GM12878 (cell line): ENCODE results near the gene KRTAP10-2. TPM values are rescaled to one million over a fixed set of nuclear protein-coding genes. Genes with fewer than 3 reads are reported as not detected.

Experiments
- ATAC-seq: fragments of 200-7000 bp; cut with Tn5 transposase; 3 replicates; pipeline ENCODE4 v1.9.1; 2020; ENCODE audit warnings: mild to moderate bottlenecking, moderate library complexity
- BruUV-seq: library from RNA; stranded (reverse); fragments of 400-500 nt; replicated peaks from 2 replicates; lab custom pipeline; 2021; lab: Mats Ljungman, UMichigan
- CTCF ChIA-PET: fragments of 300-600 bp; sonication (Branson Sonifier 250); formaldehyde crosslinking; extraction: SDS; loops from one replicate; lab custom pipeline; 2021; ENCODE audit warnings: inconsistent platforms; lab: Yijun Ruan, JAX
- POLR2A ChIA-PET: fragments of 350-600 bp; formaldehyde crosslinking; extraction: SDS; loops from one replicate; lab custom pipeline; 2021; ENCODE audit warnings: inconsistent platforms; lab: Charles Lee
- RAD21 ChIA-PET: fragments of 300-600 bp; sonication (Branson Sonifier 250); formaldehyde crosslinking; loops from one replicate; lab custom pipeline; 2023; ENCODE audit warnings: antibody characterized with exemption; ENCODE audit not compliant: unreplicated experiment; lab: Charles Lee
- SMC1A ChIA-PET: fragments of 300-600 bp; sonication (Branson Sonifier 250); formaldehyde crosslinking; loops from one replicate; lab custom pipeline; 2023; ENCODE audit not compliant: unreplicated experiment, uncharacterized antibody; lab: Charles Lee
- DNase-seq: peaks from one replicate; pipeline ENCODE4 v3.0.0-alpha.2; 2011; ENCODE audit warnings: low read depth, low spot score
- FAIRE-seq: peaks from 3 replicates; lab custom pipeline; 2011; peaks lifted over from hg19 to GRCh38; lab: Jason Lieb, UNC
- H2AFZ ChIP-seq: 2 replicates; pipeline ENCODE4 v1.6.0; 2011; ENCODE audit warnings: low read depth, low read length, control low read depth; ENCODE audit not compliant: control insufficient read depth
- H3K27ac ChIP-seq: 2 replicates; pipeline ENCODE4 v1.5.1; 2011; ENCODE audit warnings: control low read depth; ENCODE audit not compliant: control insufficient read depth, insufficient read depth
- H3K27me3 ChIP-seq, 2 experiments: replicated peaks in 1 of 2; 2 replicates each; pipeline versions ENCODE4 v1.6.0 to v1.6.1; 2011; ENCODE audit warnings: low read length in 1 of 2; ENCODE audit not compliant: control insufficient read depth in 2 of 2, insufficient read depth in 2 of 2
- H3K36me3 ChIP-seq, 2 experiments: 2 replicates each; pipeline ENCODE4 v1.5.1; 2011; ENCODE audit warnings: low read length in 1 of 2; ENCODE audit not compliant: control insufficient read depth in 2 of 2, insufficient read depth in 2 of 2
- H3K4me1 ChIP-seq: 2 replicates; pipeline ENCODE4 v1.6.1; 2011; ENCODE audit warnings: mild to moderate bottlenecking, low read length, moderate library complexity, mixed read lengths; ENCODE audit not compliant: control insufficient read depth, insufficient read depth
- H3K4me2 ChIP-seq: 2 replicates; pipeline ENCODE4 v1.6.0; 2011; ENCODE audit warnings: control low read depth; ENCODE audit not compliant: control insufficient read depth, insufficient read depth
- H3K4me3 ChIP-seq: fragments of 200-600 bp; sonication (generic); 2 replicates; pipeline ENCODE4 v1.5.1; 2016
- H3K79me2 ChIP-seq: 2 replicates; pipeline ENCODE4 v1.6.0; 2011; ENCODE audit warnings: low read length; ENCODE audit not compliant: control insufficient read depth, insufficient read depth
- H3K9ac ChIP-seq: 2 replicates; pipeline ENCODE4 v1.8.0; 2011; ENCODE audit warnings: low read length, control low read depth, mixed read lengths; ENCODE audit not compliant: control insufficient read depth, insufficient read depth
- H3K9me3 ChIP-seq: replicated peaks from 3 replicates; pipeline ENCODE4 v1.5.1; 2011; ENCODE audit warnings: mild to moderate bottlenecking, low read length; ENCODE audit not compliant: control insufficient read depth, insufficient read depth
- H4K20me1 ChIP-seq: 2 replicates; pipeline ENCODE4 v1.6.0; 2011; ENCODE audit not compliant: control insufficient read depth, insufficient read depth
- ASH2L ChIP-seq: fragments of 300-600, 200-600 bp; sonication (generic); IDR thresholded peaks from 2 replicates; pipeline ENCODE4 v1.6.1; 2017; ENCODE audit warnings: low read depth, mild to moderate bottlenecking, borderline replicate concordance
- CHD2 ChIP-seq: IDR thresholded peaks from 2 replicates; pipeline ENCODE4 v1.6.1; 2011; ENCODE audit warnings: low read depth, low read length, improper control_type of control experiment, borderline replicate concordance
- ETV6 ChIP-seq, 2 experiments: fragments of 450-650 bp in 1 of 2; IDR thresholded peaks in 1 of 2; conservative IDR thresholded peaks in 1 of 2; 2 replicates each; pipeline ENCODE4 v1.6.1; 2014; ENCODE audit warnings: antibody characterized with exemption in 1 of 2, borderline replicate concordance in 1 of 2, low read depth in 1 of 2, mild to moderate bottlenecking in 1 of 2, moderate library complexity in 1 of 2
- JUND ChIP-seq: IDR thresholded peaks from 2 replicates; pipeline ENCODE4 v1.6.1; 2012; ENCODE audit warnings: low read depth, mild to moderate bottlenecking, low read length, improper control_type of control experiment, moderate library complexity
- MTA3 ChIP-seq: IDR thresholded peaks from 2 replicates; pipeline ENCODE4 v1.6.1; 2012; ENCODE audit warnings: low read length, inconsistent platforms, borderline replicate concordance
- MYB ChIP-seq: fragments of 150-350 bp; IDR thresholded peaks from 2 replicates; pipeline ENCODE4 v1.6.1; 2014; ENCODE audit warnings: mild to moderate bottlenecking, low read depth, low read length, borderline replicate concordance
- NFYA ChIP-seq: IDR thresholded peaks from 2 replicates; pipeline ENCODE4 v1.6.1; 2011; ENCODE audit warnings: low read depth, mild to moderate bottlenecking, low read length, improper control_type of control experiment, borderline replicate concordance
- RCOR1 ChIP-seq: conservative IDR thresholded peaks from 2 replicates; pipeline ENCODE4 v1.6.1; 2012; ENCODE audit warnings: low read depth, low read length, improper control_type of control experiment
- RELA ChIP-seq: fragments of 450-650 bp; IDR thresholded peaks from 2 replicates; pipeline ENCODE4 v1.8.0; 2014; ENCODE audit warnings: borderline replicate concordance; ENCODE audit not compliant: partially characterized antibody
- SMAD5 ChIP-seq: IDR thresholded peaks from 2 replicates; pipeline ENCODE4 v1.6.1; 2016; ENCODE audit warnings: antibody characterized with exemption, low read depth
- whole genome bisulfite sequencing: methylation state at CpG from one replicate; pipeline ENCODE4 v1.1.6; 2016; ENCODE audit warnings: low lambda C conversion rate; ENCODE audit not compliant: insufficient replicate concordance, insufficient coverage; ENCODE audit errors: missing lambda C conversion rate; 5-methylcytosine and 5-hydroxymethylcytosine counted together
- in situ Hi-C: fragments of 300-500 bp; cut with MboI; formaldehyde crosslinking; loops from 9 replicates; pipeline ENCODE4 v1.14.3; 2018; ENCODE audit warnings: mixed read lengths
- intact Hi-C: fragments of 100-400 bp; cut with micrococcal nuclease; formaldehyde crosslinking; loops from one replicate; pipeline ENCODE4 v1.14.2; 2022; ENCODE audit not compliant: unreplicated experiment
- polyA plus RNA-seq, 11 experiments: library from polyadenylated mRNA; depleted of rRNA in 4 of 11; unstranded in 6 of 11; stranded (reverse) in 5 of 11; fragments of >200 nt; fragmentation: Nextera tagmentation in 4 of 11; fragmentation: Illumina TruSeq in 1 of 11; extraction: Ambion mirVana in 4 of 11; extraction: Trizol in 1 of 11; gene quantifications; 1 replicate in 1 of 11; 2 replicates in 10 of 11; pipeline versions ENCODE4 v1.2.1 to v1.2.3, GENCODE V29; 2011 to 2016; ENCODE audit warnings: inconsistent platforms in 2 of 11, missing spikeins in 2 of 11, low read depth in 1 of 11
- total RNA-seq, 4 experiments: library from RNA; depleted of rRNA in 3 of 4; stranded (reverse); fragments of >200 nt in 3 of 4; fragmentation: Illumina TruSeq in 1 of 4; extraction: Trizol in 1 of 4; gene quantifications; 2 replicates each; pipeline versions ENCODE4 v1.2.1 to v1.2.3, GENCODE V29; 2013 to 2021
- TF ChIP-seq, protein P1 (sequence below): fragments of 450-650 bp; formaldehyde crosslinking; IDR thresholded peaks from 2 replicates; pipeline ENCODE4 v1.5.0; 2022; ENCODE audit warnings: mild to moderate bottlenecking, missing genetic modification characterization
- TF ChIP-seq, protein P2 (sequence below): IDR thresholded peaks from 2 replicates; pipeline ENCODE4 v1.6.1; 2012; ENCODE audit warnings: low read depth, low read length, improper control_type of control experiment

The KRTAP10-2 gene
- total and polyA plus RNA-seq, 10 of the 15 experiments (the other 5 are each of a cell fraction or from before 2014, with no cell fraction given): not detected

DNA sequence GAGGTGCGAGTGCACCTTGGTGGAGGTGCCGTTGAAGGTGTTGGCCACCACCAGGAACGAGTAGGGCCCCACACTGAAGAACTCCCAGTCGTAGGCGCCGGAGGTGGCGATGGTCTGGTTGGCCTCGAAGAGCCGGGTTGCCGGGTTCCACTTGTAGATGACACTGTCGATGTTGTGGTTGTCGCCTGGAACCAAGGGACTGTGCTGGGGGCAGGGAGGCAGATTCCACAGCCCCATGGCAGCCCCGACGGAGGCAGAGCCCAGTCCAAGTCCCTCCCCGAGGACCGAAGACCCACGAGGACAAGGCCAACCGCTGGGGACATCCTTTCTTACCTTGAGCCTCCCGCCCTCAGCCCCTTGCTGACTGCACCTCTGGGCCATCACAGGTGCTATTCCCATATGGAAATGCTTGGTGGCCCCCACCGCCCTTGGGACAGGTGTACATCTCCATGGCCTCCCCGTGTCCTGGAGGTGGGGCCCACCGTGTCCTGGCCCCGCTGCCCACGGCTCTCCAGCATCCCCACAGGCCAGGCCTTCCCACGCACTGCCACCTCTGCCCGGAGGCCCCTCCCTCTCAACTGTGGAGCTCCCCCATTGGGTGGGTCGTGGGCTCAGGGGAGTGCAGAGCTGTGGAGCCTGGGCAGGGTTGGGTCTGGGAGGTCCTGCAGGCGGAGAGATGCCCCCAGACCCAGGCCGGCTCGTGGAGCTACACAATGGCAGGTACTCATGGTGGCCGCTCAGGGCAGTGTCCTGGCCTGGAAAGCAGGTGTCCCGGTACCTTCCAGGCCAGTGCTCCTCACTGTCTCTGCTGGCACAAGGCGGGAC is 29.2 kb downstream of the KRTAP10-2 start:
- H3K4me2 ChIP-seq: no peak overlapping the region
- H3K27ac ChIP-seq: no peak overlapping the region
- TF ChIP-seq RELA (no peak), NFYA (no peak), SMAD5 (no peak), MTA3 (no peak), ETV6 (conservative IDR thresholded peaks at IDR 0.05 in 1 of 2, IDR thresholded peaks at IDR 0.05 in 1 of 2; ENCODE audit: borderline replicate concordance in 1 of 2, low read depth in 1 of 2) (no peak)
- no peaks in the 10 kb centered on the region for H3K27me3 ChIP-seq
- ChIA-PET POLR2A (no interaction called here), RAD21 (no interaction called here), CTCF (no interaction called here), SMC1A (interaction anchor here (0.5 kb wide), 1 partner anchor 284 kb away, joined by 3 read pairs; no protein-coding TSS in a partner anchor)
- H3K79me2 ChIP-seq: no peaks in the 10 kb centered on the region
- H3K4me3 ChIP-seq: no peak overlapping the region
- DNase-seq: no peak
- WGBS: 50% methylated on average over 33 of the region's 33 CpGs
- H3K9ac ChIP-seq: no peak overlapping the region
- intact Hi-C loops (no loop called here), in situ Hi-C loops (no loop called here)
- ATAC-seq: no peak
- no peak for FAIRE-seq
- no peak overlapping the region for H2AFZ ChIP-seq
- no peaks in the 10 kb centered on the region; the same call in 2 of the 3 replicates for H3K9me3 ChIP-seq
- no TSS peak for BruUV-seq
- no peaks in the 10 kb centered on the region for H3K36me3 ChIP-seq
- no peaks in the 10 kb centered on the region for H3K4me1 ChIP-seq
- no peaks in the 10 kb centered on the region for H4K20me1 ChIP-seq

DNA sequence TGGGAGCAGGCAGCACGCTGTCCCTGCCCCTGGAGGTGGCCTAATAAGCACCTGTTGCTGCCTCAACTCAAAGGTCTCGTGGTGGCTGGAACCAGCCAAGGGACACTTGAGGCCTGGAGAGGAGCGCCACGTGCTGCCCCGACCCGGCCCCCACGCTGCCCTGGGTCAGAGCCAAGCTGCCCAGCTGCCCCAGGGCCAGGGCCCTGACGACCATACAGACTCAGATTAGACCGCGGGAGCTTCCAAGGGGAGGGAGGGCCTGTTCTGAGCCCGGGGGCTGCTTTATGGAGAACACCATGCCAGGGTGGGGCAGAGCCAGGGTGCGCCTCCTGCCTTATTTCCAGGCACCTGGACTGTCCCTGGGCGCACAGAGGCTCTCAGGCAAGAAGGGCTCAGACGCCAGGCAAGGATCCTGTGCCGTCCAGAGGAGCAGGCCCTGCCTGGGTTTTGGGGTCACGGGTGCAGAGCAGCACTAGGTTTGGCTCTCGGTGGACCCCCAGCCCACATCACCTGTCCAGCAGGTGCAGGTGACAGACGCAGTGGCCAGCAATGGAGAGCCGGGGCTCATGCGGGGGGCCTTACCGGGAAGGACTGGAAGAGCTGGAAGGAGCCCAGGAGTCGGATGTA is 29.9 kb downstream of the KRTAP10-2 start:
- H3K9ac ChIP-seq: no peak overlapping the region
- no peaks in the 10 kb centered on the region for H3K79me2 ChIP-seq
- no TSS peak for BruUV-seq
- H3K4me2 ChIP-seq: no peak overlapping the region
- DNase-seq (no peak), FAIRE-seq (no peak), ATAC-seq (no peak)
- H3K36me3 ChIP-seq: no peaks in the 10 kb centered on the region
- WGBS: 43% methylated on average over 22 of the region's 22 CpGs
- ChIA-PET RAD21 (no interaction called here), POLR2A (no interaction called here), CTCF (no interaction called here), SMC1A (no interaction called here)
- H3K4me1 ChIP-seq: no peaks in the 10 kb centered on the region
- intact Hi-C loops (no loop called here), in situ Hi-C loops (no loop called here)
- no peak overlapping the region for H3K27ac ChIP-seq
- no peak overlapping the region for H3K4me3 ChIP-seq
- H3K9me3 ChIP-seq: no peaks in the 10 kb centered on the region; the same call in 2 of the 3 replicates
- no peaks in the 10 kb centered on the region for H4K20me1 ChIP-seq
- no peak overlapping the region for H2AFZ ChIP-seq
- no peaks in the 10 kb centered on the region for H3K27me3 ChIP-seq
- TF ChIP-seq NFYA (no peak), MYB (no peak), CHD2 (no peak), ASH2L (no peak), JUND (no peak), RCOR1 (no peak)
- TF ChIP-seq, protein P1, sequence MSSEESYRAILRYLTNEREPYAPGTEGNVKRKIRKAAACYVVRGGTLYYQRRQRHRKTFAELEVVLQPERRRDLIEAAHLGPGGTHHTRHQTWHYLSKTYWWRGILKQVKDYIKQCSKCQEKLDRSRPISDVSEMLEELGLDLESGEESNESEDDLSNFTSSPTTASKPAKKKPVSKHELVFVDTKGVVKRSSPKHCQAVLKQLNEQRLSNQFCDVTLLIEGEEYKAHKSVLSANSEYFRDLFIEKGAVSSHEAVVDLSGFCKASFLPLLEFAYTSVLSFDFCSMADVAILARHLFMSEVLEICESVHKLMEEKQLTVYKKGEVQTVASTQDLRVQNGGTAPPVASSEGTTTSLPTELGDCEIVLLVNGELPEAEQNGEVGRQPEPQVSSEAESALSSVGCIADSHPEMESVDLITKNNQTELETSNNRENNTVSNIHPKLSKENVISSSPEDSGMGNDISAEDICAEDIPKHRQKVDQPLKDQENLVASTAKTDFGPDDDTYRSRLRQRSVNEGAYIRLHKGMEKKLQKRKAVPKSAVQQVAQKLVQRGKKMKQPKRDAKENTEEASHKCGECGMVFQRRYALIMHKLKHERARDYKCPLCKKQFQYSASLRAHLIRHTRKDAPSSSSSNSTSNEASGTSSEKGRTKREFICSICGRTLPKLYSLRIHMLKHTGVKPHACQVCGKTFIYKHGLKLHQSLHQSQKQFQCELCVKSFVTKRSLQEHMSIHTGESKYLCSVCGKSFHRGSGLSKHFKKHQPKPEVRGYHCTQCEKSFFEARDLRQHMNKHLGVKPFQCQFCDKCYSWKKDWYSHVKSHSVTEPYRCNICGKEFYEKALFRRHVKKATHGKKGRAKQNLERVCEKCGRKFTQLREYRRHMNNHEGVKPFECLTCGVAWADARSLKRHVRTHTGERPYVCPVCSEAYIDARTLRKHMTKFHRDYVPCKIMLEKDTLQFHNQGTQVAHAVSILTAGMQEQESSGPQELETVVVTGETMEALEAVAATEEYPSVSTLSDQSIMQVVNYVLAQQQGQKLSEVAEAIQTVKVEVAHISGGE: no peak
- TF ChIP-seq, protein P2, sequence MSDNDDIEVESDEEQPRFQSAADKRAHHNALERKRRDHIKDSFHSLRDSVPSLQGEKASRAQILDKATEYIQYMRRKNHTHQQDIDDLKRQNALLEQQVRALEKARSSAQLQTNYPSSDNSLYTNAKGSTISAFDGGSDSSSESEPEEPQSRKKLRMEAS: no peak
